ENCODE results near the gene OR51S1. TPM values are rescaled to one million over a fixed set of nuclear protein-coding genes. Genes with fewer than 3 reads are reported as not detected.
"Not testable (repeated sequence)": the region's sequence is repeated elsewhere in the genome, so short reads cannot be mapped to it uniquely, and the experiment has no call there.

Gene OR51S1
- total RNA-seq, 2 experiments from 2014 or later: not detected

DNA sequence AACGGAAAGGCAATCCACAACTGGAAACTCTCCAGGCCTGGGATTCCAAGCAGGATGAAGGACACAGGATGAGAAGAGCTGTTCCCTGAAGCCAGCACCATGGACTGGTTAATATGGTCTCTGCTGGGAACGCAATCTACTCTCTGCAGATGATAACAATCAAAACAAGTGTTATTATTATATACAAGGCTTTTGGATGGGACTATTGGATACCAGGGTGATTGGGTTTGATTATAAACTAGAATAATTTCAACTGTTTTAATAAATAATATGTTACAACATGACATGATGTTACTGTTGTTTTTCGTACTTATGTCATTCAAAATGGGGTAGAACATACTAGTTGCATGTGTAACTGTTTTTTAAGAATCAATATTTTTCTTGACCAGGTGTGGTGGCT lies 44.7 kb downstream of the OR51S1 start, which contains the start of gene OR52R1:
OR52R1 (minus strand) TSS at position 101 of the 400 bp plus-strand sequence; CDS start at position 101, 0 bp downstream.
- DNase-seq (ENCODE audit: low spot score): no peak
- no peaks in the 10 kb centered on the region for H3K9me2 ChIP-seq (ENCODE audit: insufficient read depth, low read length)
- ChIA-PET CTCF (ENCODE audit: unreplicated experiment) (no interaction called here), POLR2A (interaction anchor here (0.7 kb wide), 1 partner anchor 62 kb away, joined by 4 read pairs; no protein-coding TSS in a partner anchor)
- no peaks in the 10 kb centered on the region for H3K36me3 ChIP-seq (ENCODE audit: insufficient read depth, low read length)
- no peak within 1 kb of the TSS for H2AFZ ChIP-seq (ENCODE audit: low read length)
- no peaks in the 10 kb centered on the region for H3K79me2 ChIP-seq (ENCODE audit: insufficient read depth, low read depth, low read length)
- intact Hi-C loops (cut with micrococcal nuclease; ENCODE audit: unreplicated experiment): no loop called here
- BruUV-seq (replicated peaks): no TSS peak
- no peak within 1 kb of the TSS for H3K27ac ChIP-seq (ENCODE audit: low read depth, low read length, poor library complexity, severe bottlenecking)
- H4K20me1 ChIP-seq (ENCODE audit: insufficient read depth, low read length): no peaks in the 10 kb centered on the region
- H3K4me2 ChIP-seq (ENCODE audit: low read length): no peak within 1 kb of the TSS
- H3K4me3 ChIP-seq (ENCODE audit: low read depth, low read length, poor library complexity, severe bottlenecking): no peak within 1 kb of the TSS
- no peaks in the 10 kb centered on the region for H3K4me1 ChIP-seq (ENCODE audit: insufficient read depth, low read length, poor library complexity, severe bottlenecking)
- no peaks in the 10 kb centered on the region for H3K9me3 ChIP-seq (ENCODE audit: low read length)
- no peak for TF ChIP-seq EZH2phosphoT487 (IDR thresholded peaks at IDR 0.05; ENCODE audit: borderline replicate concordance, low read depth, low read length)
- TF ChIP-seq, protein P1, sequence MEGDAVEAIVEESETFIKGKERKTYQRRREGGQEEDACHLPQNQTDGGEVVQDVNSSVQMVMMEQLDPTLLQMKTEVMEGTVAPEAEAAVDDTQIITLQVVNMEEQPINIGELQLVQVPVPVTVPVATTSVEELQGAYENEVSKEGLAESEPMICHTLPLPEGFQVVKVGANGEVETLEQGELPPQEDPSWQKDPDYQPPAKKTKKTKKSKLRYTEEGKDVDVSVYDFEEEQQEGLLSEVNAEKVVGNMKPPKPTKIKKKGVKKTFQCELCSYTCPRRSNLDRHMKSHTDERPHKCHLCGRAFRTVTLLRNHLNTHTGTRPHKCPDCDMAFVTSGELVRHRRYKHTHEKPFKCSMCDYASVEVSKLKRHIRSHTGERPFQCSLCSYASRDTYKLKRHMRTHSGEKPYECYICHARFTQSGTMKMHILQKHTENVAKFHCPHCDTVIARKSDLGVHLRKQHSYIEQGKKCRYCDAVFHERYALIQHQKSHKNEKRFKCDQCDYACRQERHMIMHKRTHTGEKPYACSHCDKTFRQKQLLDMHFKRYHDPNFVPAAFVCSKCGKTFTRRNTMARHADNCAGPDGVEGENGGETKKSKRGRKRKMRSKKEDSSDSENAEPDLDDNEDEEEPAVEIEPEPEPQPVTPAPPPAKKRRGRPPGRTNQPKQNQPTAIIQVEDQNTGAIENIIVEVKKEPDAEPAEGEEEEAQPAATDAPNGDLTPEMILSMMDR (conservative IDR thresholded peaks at IDR 0.05; ENCODE audit: low read length): no peak

GRCh38 chr11:4801316-4801715 lies 47.7 kb downstream of the OR51S1 start:
- H4K20me1 ChIP-seq (ENCODE audit: insufficient read depth, low read length); H3K4me2 ChIP-seq (ENCODE audit: low read length); H3K36me3 ChIP-seq (ENCODE audit: insufficient read depth, low read length); intact Hi-C loops (cut with micrococcal nuclease; ENCODE audit: unreplicated experiment); H3K4me1 ChIP-seq (ENCODE audit: insufficient read depth, low read length, poor library complexity, severe bottlenecking); BruUV-seq (replicated peaks); DNase-seq (ENCODE audit: low spot score); H3K4me3 ChIP-seq (ENCODE audit: low read depth, low read length, poor library complexity, severe bottlenecking); H3K27ac ChIP-seq (ENCODE audit: low read depth, low read length, poor library complexity, severe bottlenecking); H3K9me3 ChIP-seq (ENCODE audit: low read length); H3K79me2 ChIP-seq (ENCODE audit: insufficient read depth, low read depth, low read length); CTCF ChIA-PET (ENCODE audit: unreplicated experiment); H2AFZ ChIP-seq (ENCODE audit: low read length); H3K9me2 ChIP-seq (ENCODE audit: insufficient read depth, low read length): not testable (repeated sequence)
- POLR2A ChIA-PET: interaction anchor here (0.8 kb wide), 1 partner anchor 29 kb away, joined by 3 read pairs; no protein-coding TSS in a partner anchor

DNA sequence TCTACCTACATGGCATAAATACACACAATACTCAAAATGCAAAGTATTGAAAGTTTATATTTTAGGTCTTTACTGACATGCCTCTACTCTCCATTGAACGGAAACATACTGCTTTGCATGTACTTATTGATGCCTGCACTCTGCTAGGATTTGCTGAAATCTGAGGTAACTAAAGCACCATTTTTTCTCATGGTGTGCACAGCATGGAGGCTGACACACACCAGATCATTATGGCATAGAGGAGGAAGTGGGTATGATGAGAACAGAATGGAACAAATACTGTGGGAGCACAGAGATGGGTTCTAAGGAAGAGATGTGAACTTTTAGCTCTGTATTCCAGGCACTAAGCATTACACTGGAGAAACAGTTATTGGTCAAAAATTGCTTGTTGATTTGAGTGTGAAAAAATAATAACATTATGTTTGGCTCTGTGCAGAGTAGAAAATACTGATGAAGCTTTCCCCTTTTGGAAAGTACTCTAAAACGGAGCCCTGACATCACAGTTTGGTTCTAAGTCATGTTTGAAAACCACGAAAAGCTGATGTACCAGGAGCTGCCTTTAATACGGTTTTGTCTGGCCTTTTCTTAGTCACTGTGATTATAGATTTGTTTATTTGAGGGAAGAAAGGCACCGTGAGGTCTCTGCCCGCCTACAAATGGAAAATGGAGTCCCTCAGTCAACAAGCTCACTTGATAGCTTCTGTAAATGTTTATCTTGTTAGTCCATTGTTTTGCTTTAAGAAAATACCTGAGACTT lies 50.4 kb downstream of the OR51S1 start:
- no peaks in the 10 kb centered on the region for H3K36me3 ChIP-seq (ENCODE audit: insufficient read depth, low read length)
- no peak overlapping the region for H3K27ac ChIP-seq (ENCODE audit: low read depth, low read length, poor library complexity, severe bottlenecking)
- H3K4me3 ChIP-seq (ENCODE audit: low read depth, low read length, poor library complexity, severe bottlenecking): no peak overlapping the region
- TF ChIP-seq EZH2phosphoT487 (IDR thresholded peaks at IDR 0.05; ENCODE audit: borderline replicate concordance, low read depth, low read length): no peak
- TF ChIP-seq, protein P1 (conservative IDR thresholded peaks at IDR 0.05; ENCODE audit: low read length): no peak
- H3K4me2 ChIP-seq (ENCODE audit: low read length): no peak overlapping the region
- no peak for DNase-seq (ENCODE audit: low spot score)
- no peaks in the 10 kb centered on the region for H3K4me1 ChIP-seq (ENCODE audit: insufficient read depth, low read length, poor library complexity, severe bottlenecking)
- ChIA-PET CTCF (ENCODE audit: unreplicated experiment) (no interaction called here), POLR2A (no interaction called here)
- no peaks in the 10 kb centered on the region for H4K20me1 ChIP-seq (ENCODE audit: insufficient read depth, low read length)
- H2AFZ ChIP-seq (ENCODE audit: low read length): no peak overlapping the region
- intact Hi-C loops (cut with micrococcal nuclease; ENCODE audit: unreplicated experiment): no loop called here
- H3K9me3 ChIP-seq (ENCODE audit: low read length): no peaks in the 10 kb centered on the region
- BruUV-seq (replicated peaks): no TSS peak
- H3K9me2 ChIP-seq (ENCODE audit: insufficient read depth, low read length): no peaks in the 10 kb centered on the region
- H3K79me2 ChIP-seq (ENCODE audit: insufficient read depth, low read depth, low read length): no peaks in the 10 kb centered on the region

Other genes starting within 250 kb of the OR51S1 start
- gene TRIM68, start 241.0 kb downstream of the OR51S1 start, total RNA-seq (2014; rRNA removed; shearing (Covaris generic)): 10.4 and 13.2 TPM in 2 replicates
- 11.9 and 15.8 TPM in 2 replicates for gene TRIM68, start 241.0 kb downstream of the OR51S1 start, total RNA-seq (2022)
- not detected in 2 replicates for gene OR51D1, start 211.7 kb downstream of the OR51S1 start, total RNA-seq (2014; rRNA removed; shearing (Covaris generic))
- gene OR51D1, start 211.7 kb downstream of the OR51S1 start, total RNA-seq (2022): not detected in 2 replicates
- gene OR51E1, start 205.2 kb downstream of the OR51S1 start, total RNA-seq (2014; rRNA removed; shearing (Covaris generic)): 0.09 TPM in 1 of 2 replicates, not detected in the other
- not detected in 2 replicates for gene OR51E1, start 205.2 kb downstream of the OR51S1 start, total RNA-seq (2022)
- gene OR51E2, start 151.4 kb downstream of the OR51S1 start, total RNA-seq (2014; rRNA removed; shearing (Covaris generic)): 0.05 TPM in 1 of 2 replicates, not detected in the other
- not detected in 2 replicates for gene OR51E2, start 151.4 kb downstream of the OR51S1 start, total RNA-seq (2022)
- gene MMP26, start 144.4 kb downstream of the OR51S1 start, total RNA-seq (2014; rRNA removed; shearing (Covaris generic)): not detected in 2 replicates
- not detected in 2 replicates for gene MMP26, start 144.4 kb downstream of the OR51S1 start, total RNA-seq (2022)
- not detected in 2 replicates for gene OR51F1, start 79.3 kb downstream of the OR51S1 start, total RNA-seq (2014; rRNA removed; shearing (Covaris generic))
- gene OR51F1, start 79.3 kb downstream of the OR51S1 start, total RNA-seq (2022): not detected in 2 replicates
- gene OR52R1, start 44.8 kb downstream of the OR51S1 start, total RNA-seq (2014; rRNA removed; shearing (Covaris generic)): not detected in 2 replicates
- not detected in 2 replicates for gene OR52R1, start 44.8 kb downstream of the OR51S1 start, total RNA-seq (2022)
- not detected in 2 replicates for gene OR51F2, start 27.9 kb downstream of the OR51S1 start, total RNA-seq (2014; rRNA removed; shearing (Covaris generic))
- not detected in 2 replicates for gene OR51F2, start 27.9 kb downstream of the OR51S1 start, total RNA-seq (2022)
- not detected in 2 replicates for gene OR51T1, start 32.7 kb upstream of the OR51S1 start, total RNA-seq (2014; rRNA removed; shearing (Covaris generic))
- gene OR51T1, start 32.7 kb upstream of the OR51S1 start, total RNA-seq (2022): not detected in 2 replicates
- gene OR51A7, start 54.6 kb upstream of the OR51S1 start, total RNA-seq (2014; rRNA removed; shearing (Covaris generic)): not detected in 2 replicates
- gene OR51A7, start 54.6 kb upstream of the OR51S1 start, total RNA-seq (2022): not detected in 2 replicates
- gene OR51G2, start 70.1 kb upstream of the OR51S1 start, total RNA-seq (2014; rRNA removed; shearing (Covaris generic)): not detected in 2 replicates
- not detected in 2 replicates for gene OR51G2, start 70.1 kb upstream of the OR51S1 start, total RNA-seq (2022)
- not detected in 2 replicates for gene OR51G1, start 75.1 kb upstream of the OR51S1 start, total RNA-seq (2014; rRNA removed; shearing (Covaris generic))
- gene OR51G1, start 75.1 kb upstream of the OR51S1 start, total RNA-seq (2022): not detected in 2 replicates
- gene OR51A4, start 98.4 kb upstream of the OR51S1 start, total RNA-seq (2014; rRNA removed; shearing (Covaris generic)): not detected in 2 replicates
- gene OR51A4, start 98.4 kb upstream of the OR51S1 start, total RNA-seq (2022): not detected in 2 replicates
- gene OR51A2, start 106.5 kb upstream of the OR51S1 start, total RNA-seq (2014; rRNA removed; shearing (Covaris generic)): not detected in 2 replicates
- not detected in 2 replicates for gene OR51A2, start 106.5 kb upstream of the OR51S1 start, total RNA-seq (2022)
- not detected in 2 replicates for gene OR51L1, start 145.6 kb upstream of the OR51S1 start, total RNA-seq (2014; rRNA removed; shearing (Covaris generic))
- not detected in 2 replicates for gene OR51L1, start 145.6 kb upstream of the OR51S1 start, total RNA-seq (2022)
- gene OR52J3, start 197.3 kb upstream of the OR51S1 start, total RNA-seq (2014; rRNA removed; shearing (Covaris generic)): not detected in 2 replicates
- gene OR52J3, start 197.3 kb upstream of the OR51S1 start, total RNA-seq (2022): not detected in 2 replicates
- not detected in 2 replicates for gene OR52E2, start 210.4 kb upstream of the OR51S1 start, total RNA-seq (2014; rRNA removed; shearing (Covaris generic))
- not detected in 2 replicates for gene OR52E2, start 210.4 kb upstream of the OR51S1 start, total RNA-seq (2022)
- not detected in 2 replicates for gene OR52E1, start 220.4 kb upstream of the OR51S1 start, total RNA-seq (2014; rRNA removed; shearing (Covaris generic))
- not detected in 2 replicates for gene OR52E1, start 220.4 kb upstream of the OR51S1 start, total RNA-seq (2022)